Stimulated activated CD8-positive, alpha-beta memory T cell treated with anti-CD3 and anti-CD28 coated beads, Interleukin-15, amount 100 ng/mL, for 48 hours (primary cell): ENCODE data around the gene NOA1.
A peak's percentile ranks its signal among the peaks of the same experiment; 100 is the strongest.

ENCODE experiments used
- DNase-seq, 2 donors: peaks; one replicate each; pipeline ENCODE4 v3.0.0-alpha.2; 2020; ENCODE audit warnings: low read depth in 2 of 2

Gene NOA1

GRCh38 chr4:56977321-56978012 is at the start of gene NOA1:
Gene NOA1, minus strand, starts transcription at chr4:56977606. Its CDS starts 21 bp downstream, at chr4:56977585.
- DNase-seq, result peak; percentile 97

- no peak for DNase-seq
These were observed 45.7 kb upstream of the NOA1 start for GRCh38 chr4:57023104-57023503.

GRCh38 chr4:57020467-57021101 is 43.2 kb upstream of the NOA1 start:
- no peak for DNase-seq

GRCh38 chr4:57018980-57019379 is 41.6 kb upstream of the NOA1 start:
- DNase-seq, result no peak

GRCh38 chr4:57013543-57014120 is 36.2 kb upstream of the NOA1 start:
- no peak for DNase-seq

DNA sequence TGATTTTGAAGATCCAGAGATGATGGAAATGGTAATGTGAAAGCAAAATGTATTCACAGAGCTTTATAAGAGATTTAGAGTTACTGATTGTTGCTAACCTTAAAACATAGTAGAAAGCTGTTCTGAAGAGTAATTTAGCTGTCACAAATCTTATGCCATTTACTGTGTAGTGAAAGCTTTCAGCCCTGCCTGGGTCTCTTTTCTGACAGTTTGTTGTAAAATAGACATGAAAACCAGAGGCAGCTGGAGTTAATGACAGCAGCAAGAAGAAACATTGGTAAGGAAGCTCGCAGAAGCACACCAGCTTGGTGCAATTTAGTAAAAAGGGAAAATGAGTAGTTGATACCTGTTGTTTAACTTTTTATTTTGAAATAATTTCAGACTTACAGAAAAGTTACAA is 22.3 kb upstream of the NOA1 start:
- DNase-seq, result no peak

DNA sequence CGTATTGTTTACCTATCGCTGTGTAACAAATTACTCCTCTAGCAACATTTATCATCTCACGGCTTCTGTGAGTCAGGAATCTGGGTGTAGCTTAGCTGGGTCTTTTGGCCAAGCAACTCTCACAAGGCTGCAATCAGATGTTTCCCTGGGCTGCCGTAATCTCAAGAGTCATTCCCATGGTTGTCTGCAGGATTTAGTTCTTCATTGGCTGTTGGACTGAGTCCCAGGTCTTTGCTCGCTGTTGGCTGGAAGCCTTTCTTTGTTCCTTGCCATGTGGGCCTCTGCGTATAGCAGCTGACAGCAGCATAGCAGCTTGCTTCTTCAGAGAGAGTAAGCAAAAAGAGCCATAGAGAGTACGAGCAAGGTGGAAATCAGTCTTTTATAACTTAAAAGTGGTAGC is 18.1 kb upstream of the NOA1 start:
- DNase-seq, result no peak

DNA sequence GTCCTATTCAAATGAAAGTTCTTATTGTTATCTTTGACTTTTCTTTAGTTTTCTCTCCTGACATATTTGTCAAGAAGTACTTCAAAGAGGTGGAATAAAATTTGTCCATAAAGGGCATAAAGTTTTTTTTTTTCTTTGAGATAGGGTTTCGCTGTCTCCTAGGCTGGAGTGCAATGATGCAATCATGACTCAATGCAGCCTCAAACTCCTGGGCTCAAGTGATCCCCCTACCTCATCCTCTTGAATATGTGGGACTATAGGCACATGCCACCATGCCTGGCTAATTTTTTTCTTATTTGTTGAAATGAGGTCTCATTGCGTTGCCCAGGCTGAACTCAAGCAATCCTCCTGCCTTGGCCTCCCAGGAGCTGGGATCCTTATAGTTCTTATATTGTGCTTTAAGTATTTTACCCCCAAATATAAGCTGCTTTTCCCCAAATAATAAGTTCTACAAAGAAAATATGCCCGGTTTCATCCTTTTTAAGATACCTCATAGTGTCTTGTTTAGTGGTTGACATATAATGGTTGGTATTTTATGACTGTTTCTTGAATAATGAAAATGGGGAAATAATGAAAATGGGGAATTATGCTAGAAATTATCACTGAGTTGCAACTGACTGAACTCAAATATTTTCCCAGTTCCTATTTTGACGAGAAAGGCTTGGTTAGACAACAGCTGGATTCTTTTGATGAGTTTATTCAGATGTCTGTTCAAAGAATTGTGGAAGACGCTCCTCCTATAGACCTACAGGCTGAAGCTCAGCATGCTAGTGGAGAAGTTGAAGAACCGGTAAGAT is 12.9 kb upstream of the NOA1 start:
- no peak for DNase-seq

GRCh38 chr4:56986952-56987351 is 9.5 kb upstream of the NOA1 start:
- DNase-seq, result no peak

GRCh38 chr4:56986192-56986591 is 8.8 kb upstream of the NOA1 start:
- DNase-seq, result no peak

DNA sequence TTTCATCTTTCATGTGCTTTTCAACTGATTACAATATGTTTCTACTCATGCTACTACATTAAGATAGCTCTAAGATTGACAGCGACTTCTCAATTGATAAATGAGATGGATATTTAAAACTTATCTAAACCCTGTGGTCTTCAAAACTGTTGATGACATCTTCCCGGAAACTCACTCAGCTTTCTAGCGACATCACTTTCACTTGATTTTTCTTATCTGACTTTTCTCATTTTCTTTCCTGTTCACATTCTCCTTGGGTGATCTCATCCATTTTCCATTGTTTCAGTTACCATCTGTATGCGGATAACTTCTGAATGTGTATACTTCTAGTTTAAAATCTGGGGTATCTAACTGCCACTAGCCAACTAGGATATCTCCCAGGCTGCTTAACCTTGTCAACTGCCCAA is 4.4 kb upstream of the NOA1 start:
- no peak for DNase-seq

GRCh38 chr4:56979421-56980072 is 2.1 kb upstream of the NOA1 start:
- DNase-seq, result peak in 1 of 2 donors; percentile 56

DNA sequence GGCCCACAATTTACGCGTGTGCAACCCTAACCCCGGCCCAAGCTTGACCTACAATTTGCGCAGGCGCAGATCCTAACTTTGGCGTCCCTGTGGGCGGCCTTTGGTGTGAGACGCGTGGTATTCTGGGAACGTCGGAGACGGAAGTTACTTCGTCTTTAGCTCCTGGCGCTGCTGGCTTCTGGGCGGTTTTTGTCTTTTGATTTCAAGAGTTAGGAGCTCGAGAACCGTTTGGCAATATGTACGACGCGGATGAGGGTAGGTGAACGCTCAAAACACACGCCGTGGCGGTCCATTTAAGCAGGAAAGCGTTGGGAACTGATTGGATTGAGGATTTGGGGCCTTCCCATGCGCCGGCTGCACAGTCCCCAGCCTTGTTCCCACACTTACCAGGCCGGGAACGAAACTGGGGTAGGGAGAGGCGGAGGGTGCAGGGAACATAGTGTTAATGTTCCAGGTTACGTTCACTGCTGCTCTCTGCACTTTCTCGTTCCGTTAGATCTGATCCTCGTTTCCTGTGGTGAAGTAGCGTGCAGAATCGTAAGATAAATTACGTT is 1.4 kb upstream of the NOA1 start, which contains the start of gene POLR2B:
Gene POLR2B, plus strand, starts transcription at position 147 of the 554 bp plus-strand sequence. Its CDS starts 90 bp downstream, at position 237.
- DNase-seq, result peak; percentile 89 to 91

DNA sequence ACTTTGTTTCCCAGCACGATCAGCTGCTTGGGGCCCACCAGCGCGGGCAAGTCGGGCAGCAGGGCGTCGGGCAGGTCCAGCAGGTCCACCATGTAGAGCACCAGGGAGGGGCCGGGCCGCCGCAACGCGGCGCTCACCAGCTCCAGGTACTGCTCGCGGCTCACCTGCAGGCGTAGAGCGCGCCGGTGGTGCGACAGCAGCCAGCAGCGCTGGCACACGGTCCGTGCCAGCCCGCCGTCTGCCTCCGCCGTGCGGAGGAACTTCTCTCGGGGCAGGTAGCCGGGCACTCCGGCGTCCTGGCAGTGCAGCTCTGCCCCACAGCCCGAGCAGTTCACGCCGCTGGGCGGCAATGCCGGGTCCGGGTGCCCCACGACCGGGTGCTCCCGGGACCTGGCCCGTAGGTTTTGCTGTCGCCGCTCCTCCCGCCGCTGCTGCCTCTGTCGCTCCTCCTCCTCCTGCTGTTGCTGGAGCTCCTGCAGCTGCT is 527 bp downstream of the NOA1 start:
- peak in 1 of 2 donors; percentile 23 for DNase-seq

- no peak for DNase-seq
These were observed 1.0 kb downstream of the NOA1 start for GRCh38 chr4:56976283-56976836.

GRCh38 chr4:56973336-56973735 is 4.1 kb downstream of the NOA1 start:
- no peak for DNase-seq

GRCh38 chr4:56972809-56973208 is 4.6 kb downstream of the NOA1 start:
- DNase-seq, result no peak

- DNase-seq, result no peak
These were observed 5.0 kb downstream of the NOA1 start for GRCh38 chr4:56972389-56972788.

DNA sequence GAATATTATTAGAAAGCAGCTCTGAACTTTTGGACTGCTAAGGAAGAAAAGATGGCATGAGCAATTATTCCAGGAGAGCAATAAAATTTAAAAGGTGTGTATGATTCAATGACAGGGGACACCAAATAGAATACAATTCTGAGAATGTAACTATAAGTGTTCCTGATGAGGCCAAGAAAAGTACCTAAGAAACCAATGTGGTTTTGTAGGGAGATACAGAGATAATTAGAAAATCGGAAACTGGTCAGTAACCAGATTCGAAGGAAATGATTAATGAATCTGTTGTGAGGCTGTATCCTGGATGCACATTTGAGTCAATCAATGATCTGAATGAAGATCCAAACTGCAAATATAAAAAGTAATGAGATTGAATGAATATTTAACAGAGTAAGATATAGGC is 6.0 kb downstream of the NOA1 start:
- no peak for DNase-seq

DNA sequence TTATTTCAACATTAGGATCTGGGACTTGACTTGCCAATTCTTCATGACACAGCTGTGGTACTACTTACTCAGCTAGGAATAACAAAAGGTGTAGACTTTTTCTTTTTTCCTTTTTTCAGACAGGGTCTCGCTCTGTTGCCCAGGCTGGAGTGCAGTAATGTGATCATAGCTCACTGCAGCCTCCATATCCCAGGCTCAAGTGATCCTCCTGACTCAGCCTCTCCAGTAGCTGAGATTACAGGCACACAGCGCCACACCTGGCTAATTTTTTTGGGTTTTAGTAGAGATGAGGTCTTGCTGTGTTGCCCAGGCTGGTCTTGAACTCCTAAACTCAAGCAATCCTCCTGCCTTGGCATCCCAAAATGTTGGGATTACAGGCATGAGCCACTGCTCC is 16.3 kb downstream of the NOA1 start:
- DNase-seq, result no peak

- no peak for DNase-seq
These were observed 18.3 kb downstream of the NOA1 start for GRCh38 chr4:56959100-56959499.
